Mesenchymal stem cell (in vitro differentiated cells and primary cell): ENCODE results near the gene ADCK1.
A peak's percentile ranks its signal among the peaks of the same experiment; 100 is the strongest.

ENCODE experiments used
- DNase-seq: peaks from one replicate; pipeline ENCODE4 v3.0.0-alpha.2; 2013
- H2AFZ ChIP-seq: one replicate; pipeline ENCODE4 v1.6.1; 2013; ENCODE audit warnings: low read depth, mild to moderate bottlenecking, control low read depth, inconsistent platforms, low read length, moderate library complexity
- H2AK5ac ChIP-seq: 2 replicates; pipeline ENCODE4 v1.6.1; 2013; ENCODE audit warnings: low read length, moderate library complexity, mild to moderate bottlenecking, inconsistent platforms; ENCODE audit not compliant: severe bottlenecking
- H2BK120ac ChIP-seq: one replicate; pipeline ENCODE4 v1.6.1; 2013; ENCODE audit warnings: low read depth, mild to moderate bottlenecking, inconsistent platforms, low read length, moderate library complexity
- H2BK12ac ChIP-seq, 2 experiments: one replicate each; pipeline ENCODE4 v1.6.1; 2013; ENCODE audit warnings: inconsistent platforms in 2 of 2, low read length in 2 of 2, mild to moderate bottlenecking in 2 of 2, moderate library complexity in 2 of 2, control low read depth in 1 of 2
- H2BK15ac ChIP-seq: one replicate; pipeline ENCODE4 v1.6.1; 2013; ENCODE audit warnings: mild to moderate bottlenecking, low read depth, inconsistent platforms; ENCODE audit not compliant: poor library complexity, severe bottlenecking
- H2BK5ac ChIP-seq: 2 replicates; pipeline ENCODE4 v1.6.1; 2013; ENCODE audit warnings: low read depth, mild to moderate bottlenecking, low read length, control low read depth, inconsistent platforms; ENCODE audit not compliant: poor library complexity, severe bottlenecking
- H3K14ac ChIP-seq, 2 experiments: one replicate each; pipeline ENCODE4 v1.6.1; 2013; ENCODE audit warnings: inconsistent platforms in 2 of 2, low read length in 2 of 2, control low read depth in 1 of 2, mild to moderate bottlenecking in 1 of 2, moderate library complexity in 1 of 2
- H3K18ac ChIP-seq, 2 experiments: one replicate each; pipeline ENCODE4 v1.6.1; 2013; ENCODE audit warnings: inconsistent platforms in 2 of 2, low read length in 2 of 2, control low read depth in 1 of 2, low read depth in 1 of 2, mild to moderate bottlenecking in 1 of 2
- H3K23ac ChIP-seq, 2 experiments: one replicate each; pipeline ENCODE4 v1.6.1; 2013; ENCODE audit warnings: inconsistent platforms in 2 of 2, low read length in 2 of 2, mild to moderate bottlenecking in 2 of 2, moderate library complexity in 2 of 2, control low read depth in 1 of 2
- H3K27ac ChIP-seq: 2 replicates; pipeline ENCODE4 v1.5.1; 2013; ENCODE audit warnings: mild to moderate bottlenecking, moderate library complexity, low read length, control low read depth, inconsistent platforms; ENCODE audit not compliant: poor library complexity, severe bottlenecking
- H3K27me3 ChIP-seq, 2 experiments: 2 replicates each; pipeline versions ENCODE4 v1.6.1 to v1.7.0; 2013; ENCODE audit warnings: low read length in 2 of 2, mild to moderate bottlenecking in 2 of 2, moderate library complexity in 2 of 2, control low read depth in 1 of 2, inconsistent platforms in 1 of 2; ENCODE audit not compliant: control insufficient read depth in 1 of 2, insufficient read depth in 1 of 2
- H3K36me3 ChIP-seq, 2 experiments: 2 replicates each; pipeline versions ENCODE4 v1.6.1 to v1.7.0; 2013; ENCODE audit warnings: low read length in 2 of 2, control low read depth in 1 of 2, inconsistent platforms in 1 of 2, low read depth in 1 of 2, mild to moderate bottlenecking in 1 of 2; ENCODE audit not compliant: insufficient read depth in 2 of 2, control insufficient read depth in 1 of 2
- H3K4ac ChIP-seq, 2 experiments: one replicate each; pipeline ENCODE4 v1.6.1; 2013; ENCODE audit warnings: inconsistent platforms in 2 of 2, low read length in 2 of 2, mild to moderate bottlenecking in 2 of 2, moderate library complexity in 2 of 2, control low read depth in 1 of 2, low read depth in 1 of 2
- H3K4me1 ChIP-seq: 2 replicates; pipeline ENCODE4 v1.6.1; 2013; ENCODE audit warnings: low read depth, low read length, control low read depth; ENCODE audit not compliant: control insufficient read depth, insufficient read depth
- H3K4me2 ChIP-seq: 2 replicates; pipeline ENCODE4 v1.6.1; 2013; ENCODE audit warnings: low read length, mild to moderate bottlenecking, inconsistent platforms; ENCODE audit not compliant: poor library complexity, severe bottlenecking
- H3K4me3 ChIP-seq, 2 experiments: 2 replicates each; pipeline versions ENCODE4 v1.5.1 to v1.7.0; 2013; ENCODE audit warnings: low read length in 2 of 2, mild to moderate bottlenecking in 2 of 2, control low read depth in 1 of 2, low read depth in 1 of 2; ENCODE audit not compliant: insufficient read depth in 1 of 2
- H3K79me1 ChIP-seq: replicated peaks from 2 replicates; pipeline ENCODE4 v1.6.1; 2013; ENCODE audit warnings: mild to moderate bottlenecking, control low read depth, low read length, inconsistent platforms; ENCODE audit not compliant: poor library complexity, severe bottlenecking
- H3K9ac ChIP-seq: 2 replicates; pipeline ENCODE4 v1.7.0; 2013; ENCODE audit warnings: mild to moderate bottlenecking, low read length, moderate library complexity
- H3K9me3 ChIP-seq: 2 replicates; pipeline ENCODE4 v1.7.0; 2013; ENCODE audit warnings: mild to moderate bottlenecking, low read length; ENCODE audit not compliant: control insufficient read depth
- H4K8ac ChIP-seq: one replicate; pipeline ENCODE4 v1.6.1; 2013; ENCODE audit warnings: inconsistent platforms, mild to moderate bottlenecking, low read length, moderate library complexity
- H4K91ac ChIP-seq: one replicate; pipeline ENCODE4 v1.6.1; 2013; ENCODE audit warnings: mild to moderate bottlenecking, low read length, inconsistent platforms
- WGBS: methylation state at CpG from one replicate; pipeline ENCODE4 v1.1.7; 2013; ENCODE audit warnings: mixed read lengths; 5-methylcytosine and 5-hydroxymethylcytosine counted together

Gene ADCK1

GRCh38 chr14:77931441-77931840, 131.5 kb downstream of the ADCK1 start:
- Histone ChIP-seq H3K4me2 (no peak overlapping the region), H4K91ac (no peak overlapping the region), H3K4ac (no peak overlapping the region), H2BK15ac (no peak overlapping the region), H3K79me1 (no peaks in the 10 kb centered on the region), H3K4me1 (no peaks in the 10 kb centered on the region), H2AK5ac (no peak overlapping the region), H2BK5ac (no peak overlapping the region), H3K9me3 (peaks cover 7% of the 10 kb centered on the region), H3K27me3 (no peaks in the 10 kb centered on the region), H3K23ac (no peak overlapping the region), H3K36me3 (peaks cover 14 to 22% of the 10 kb centered on the region in 2 experiments), H2BK12ac (no peak overlapping the region), H3K14ac (no peak overlapping the region), H2BK120ac (no peak overlapping the region), H3K18ac (no peak overlapping the region), H2AFZ (no peak overlapping the region), H4K8ac (no peak overlapping the region), H3K27ac (no peak overlapping the region), H3K4me3 (no peak overlapping the region), H3K9ac (no peak overlapping the region)
- no peak for DNase-seq
- WGBS = 95% methylated on average over 14 of the region's 14 CpGs

GRCh38 chr14:77936138-77936639, 136.3 kb downstream of the ADCK1 start:
- Histone ChIP-seq H3K9me3 (peaks cover 12% of the 10 kb centered on the region), H3K4me2 (no peak overlapping the region), H3K14ac (no peak overlapping the region), H4K8ac (no peak overlapping the region), H3K27me3 (no peaks in the 10 kb centered on the region), H2AFZ (no peak overlapping the region), H2BK15ac (no peak overlapping the region), H4K91ac (no peak overlapping the region), H3K27ac (no peak overlapping the region), H3K4me1 (no peaks in the 10 kb centered on the region), H3K79me1 (no peaks in the 10 kb centered on the region), H3K23ac (no peak overlapping the region), H3K4ac (no peak overlapping the region), H3K9ac (no peak overlapping the region), H2BK120ac (no peak overlapping the region), H2AK5ac (no peak overlapping the region), H3K18ac (no peak overlapping the region), H3K36me3 (peaks cover 14 to 22% of the 10 kb centered on the region in 2 experiments), H2BK12ac (no peak overlapping the region), H3K4me3 (no peak overlapping the region), H2BK5ac (no peak overlapping the region)
- WGBS = 100% methylated on average over 2 of the region's 4 CpGs
- DNase-seq = no peak

GRCh38 chr14:77947372-77947771, 147.5 kb downstream of the ADCK1 start:
- Histone ChIP-seq H2BK15ac (no peak overlapping the region), H3K36me3 (no peaks in the 10 kb centered on the region), H3K9ac (no peak overlapping the region), H3K9me3 (no peaks in the 10 kb centered on the region), H3K4ac (no peak overlapping the region), H3K79me1 (no peaks in the 10 kb centered on the region), H3K14ac (no peak overlapping the region), H3K4me1 (no peaks in the 10 kb centered on the region), H3K18ac (no peak overlapping the region), H2AFZ (no peak overlapping the region), H2BK120ac (no peak overlapping the region), H2AK5ac (no peak overlapping the region), H3K27me3 (no peaks in the 10 kb centered on the region), H3K4me3 (no peak overlapping the region), H3K4me2 (no peak overlapping the region), H2BK12ac (no peak overlapping the region), H4K8ac (no peak overlapping the region), H2BK5ac (no peak overlapping the region), H4K91ac (no peak overlapping the region), H3K27ac (no peak overlapping the region), H3K23ac (no peak overlapping the region)
- WGBS = 73% methylated on average over 4 of the region's 4 CpGs
- DNase-seq = no peak

- Histone ChIP-seq H3K23ac (no peak overlapping the region), H2AK5ac (no peak overlapping the region), H3K4ac (no peak overlapping the region), H3K27ac (no peak overlapping the region), H3K14ac (no peak overlapping the region), H4K8ac (no peak overlapping the region), H3K18ac (no peak overlapping the region), H4K91ac (no peak overlapping the region), H3K79me1 (no peaks in the 10 kb centered on the region), H2BK12ac (no peak overlapping the region), H2AFZ (no peak overlapping the region), H3K9ac (peak overlapping the region; percentile 5), H3K9me3 (no peaks in the 10 kb centered on the region), H3K4me2 (no peak overlapping the region), H3K36me3 (no peaks in the 10 kb centered on the region), H2BK120ac (no peak overlapping the region), H2BK5ac (no peak overlapping the region), H2BK15ac (no peak overlapping the region), H3K27me3 (no peaks in the 10 kb centered on the region), H3K4me1 (no peaks in the 10 kb centered on the region), H3K4me3 (no peak overlapping the region)
- WGBS = 72% methylated on average over 3 of the region's 5 CpGs
- DNase-seq = no peak
Observed at GRCh38 chr14:77950371-77951063, 150.6 kb downstream of the ADCK1 start.
